Stimulated activated CD4-positive, alpha-beta T cell treated with anti-CD3 and anti-CD28 coated beads, TNF-alpha, amount 100 ng/mL, for 48 hours (primary cell): Measurements from ENCODE around the gene UBA5.
A peak's percentile ranks its signal among the peaks of the same experiment; 100 is the strongest.

ENCODE experiments used
- DNase-seq, 3 donors: peaks; one replicate each; pipeline ENCODE4 v3.0.0-alpha.2; 2020; ENCODE audit warnings: low read depth in 3 of 3

UBA5 gene

GRCh38 chr3:132716372-132716771, 56.2 kb downstream of the UBA5 start:
- no peak for DNase-seq

DNA sequence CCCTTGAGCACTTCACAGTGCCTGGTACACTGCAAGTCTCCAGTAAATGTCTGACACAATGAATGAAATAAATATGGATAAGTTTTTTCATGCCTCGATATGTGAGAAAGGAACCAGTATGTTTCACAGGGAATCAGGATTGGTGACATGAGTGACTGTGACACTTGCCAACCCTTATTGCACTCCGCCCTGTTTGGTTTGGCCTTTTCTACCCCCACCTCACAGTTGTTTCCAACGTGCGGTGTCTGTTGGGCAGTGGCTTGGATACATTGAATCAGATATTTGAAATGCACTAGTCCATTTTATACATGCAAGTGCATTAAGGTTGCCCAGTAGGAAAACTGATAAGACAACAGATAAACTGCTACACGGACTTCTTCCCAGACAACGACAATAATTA, 60.1 kb downstream of the UBA5 start:
- no peak for DNase-seq

DNA sequence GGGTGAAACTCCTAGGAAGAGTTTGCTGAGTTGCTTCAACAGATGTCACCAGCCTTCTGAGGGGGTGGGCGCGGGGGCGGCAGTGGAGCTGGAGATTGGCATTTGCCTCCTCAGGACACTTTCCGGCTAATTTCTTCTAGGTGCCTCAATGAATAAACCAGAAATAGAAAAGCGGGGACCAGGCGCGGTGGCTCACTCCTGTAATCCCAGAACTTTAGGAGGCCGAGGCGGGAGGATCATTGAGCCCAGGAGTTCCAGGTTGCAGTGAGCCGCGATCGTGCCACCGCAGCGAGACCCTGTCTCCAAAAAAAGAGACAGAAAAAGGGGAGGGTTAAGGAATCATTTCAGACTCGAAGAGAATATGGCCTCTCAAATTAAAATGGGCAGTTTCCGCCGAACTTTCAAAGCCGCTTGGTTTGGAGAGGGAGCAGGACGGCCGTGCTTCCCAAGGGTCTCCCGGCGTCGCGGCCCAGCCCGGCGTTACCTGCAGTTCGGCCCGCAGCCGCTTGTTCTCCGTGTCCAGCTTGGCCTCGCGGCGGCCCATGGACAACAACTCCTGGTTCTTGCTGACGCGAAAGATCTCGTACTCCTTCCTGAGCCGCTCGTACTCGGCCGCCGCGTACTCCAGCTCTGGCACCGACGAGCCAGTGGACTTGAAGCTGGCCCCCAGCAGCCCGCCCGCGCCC, 61.5 kb downstream of the UBA5 start:
- no peak for DNase-seq

DNA sequence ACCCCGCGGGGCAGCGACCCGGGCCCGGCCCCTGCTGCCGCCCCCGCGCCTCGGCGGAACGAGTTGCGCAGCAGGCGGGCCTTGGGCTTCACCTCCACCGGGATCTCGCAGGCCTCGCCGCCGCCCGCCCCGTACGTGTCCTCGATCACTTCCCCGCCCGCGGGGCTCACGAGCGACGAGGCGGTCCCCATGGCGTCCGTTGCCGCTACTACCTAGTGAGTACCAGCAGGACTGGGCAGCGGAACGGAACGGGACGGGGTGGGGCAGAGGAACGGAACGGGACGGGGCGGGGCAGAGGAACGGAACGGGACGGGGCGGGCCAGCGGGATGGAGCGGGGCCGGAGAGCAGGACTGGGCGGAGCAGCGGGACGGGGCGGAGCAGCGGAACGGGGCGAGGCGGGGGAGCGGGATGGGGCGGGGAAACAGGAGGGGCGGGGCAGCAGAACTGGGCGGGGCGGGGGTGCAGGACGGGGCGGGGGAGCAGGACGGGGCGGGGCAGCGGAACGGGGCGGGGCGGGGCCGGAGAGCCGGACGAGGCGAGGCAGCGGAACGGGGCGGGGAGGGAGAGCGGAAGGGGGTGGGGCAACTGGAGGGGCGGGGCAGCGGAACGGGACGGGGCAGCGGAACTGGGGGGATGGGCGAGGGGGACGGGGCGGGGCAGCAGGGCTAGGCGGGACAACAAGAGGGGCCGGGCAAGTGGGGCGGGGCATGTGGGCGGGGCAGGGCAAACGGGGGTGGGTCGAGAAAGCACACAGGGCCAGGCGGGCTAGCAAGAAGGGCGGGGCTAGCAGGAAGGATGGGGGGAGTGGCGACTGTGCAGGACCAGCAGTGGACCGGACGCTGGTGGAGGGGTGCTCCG, 62.3 kb downstream of the UBA5 start, which contains the start of gene NPHP3:
TSS of gene NPHP3 (minus strand) at position 245 of the 859 bp plus-strand sequence. CDS start at position 191, 54 bp downstream.
- peak; percentile 95 to 100 (median 97) for DNase-seq

DNA sequence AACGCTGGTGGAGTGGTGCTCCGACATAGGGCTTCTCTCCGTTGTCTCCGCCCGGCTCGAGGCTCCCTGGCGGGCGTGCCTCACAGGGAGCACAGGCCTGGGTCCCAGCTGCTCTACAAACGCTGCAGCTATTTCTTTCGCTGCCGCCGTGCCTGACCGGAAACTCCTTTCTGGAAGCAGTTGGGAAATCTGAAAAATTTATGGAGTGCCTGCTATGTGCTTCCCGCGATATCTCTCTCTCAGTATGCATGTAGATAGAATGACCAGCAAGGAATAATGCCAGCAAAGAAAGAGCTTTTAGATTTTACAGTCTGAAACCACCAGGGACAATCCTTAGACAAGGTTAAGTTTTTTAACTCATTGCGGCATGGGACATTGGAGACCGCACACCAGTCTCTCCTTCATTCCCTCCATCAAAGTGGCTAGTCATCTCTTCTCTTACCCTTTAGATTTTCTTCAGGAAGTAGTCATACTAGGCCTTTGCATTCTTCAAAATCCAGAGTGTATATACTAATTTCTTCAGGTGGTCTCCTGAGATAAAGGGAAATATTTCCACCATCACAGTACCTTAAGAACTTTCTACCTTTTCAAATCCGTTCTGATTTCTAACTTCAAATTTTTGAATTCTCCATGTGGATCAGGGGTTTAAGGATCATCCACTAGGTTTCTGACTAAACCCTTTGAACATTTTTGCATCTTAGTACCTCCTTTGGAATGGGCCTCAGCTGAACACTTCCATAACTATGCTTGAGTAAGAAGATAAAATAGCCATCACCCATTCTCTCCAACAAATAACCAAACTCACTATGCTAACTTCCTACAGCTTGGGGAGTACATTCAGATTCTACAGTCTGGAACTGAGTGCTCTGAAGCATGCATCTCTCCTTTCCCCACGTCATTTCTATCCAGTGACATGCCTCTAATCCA, 63.2 kb downstream of the UBA5 start:
- no peak for DNase-seq

GRCh38 chr3:132726341-132726823, 66.3 kb downstream of the UBA5 start:
- DNase-seq, result no peak
